ENCODE data around the gene DCTN2.
"Not testable (repeated sequence)": the region's sequence is repeated elsewhere in the genome, so short reads cannot be mapped to it uniquely, and the experiment has no call there.

Gene DCTN2

GRCh38 chr12:57513677-57514076 lies 33.3 kb downstream of the DCTN2 start:
- DNase-seq: not testable (repeated sequence)

GRCh38 chr12:57513266-57513665 lies 33.7 kb downstream of the DCTN2 start:
- no peak for DNase-seq

GRCh38 chr12:57512665-57513064 lies 34.3 kb downstream of the DCTN2 start:
- DNase-seq: no peak

GRCh38 chr12:57511588-57512325 lies 35.2 kb downstream of the DCTN2 start:
- no peak for DNase-seq

- no peak for DNase-seq
These were observed 35.8 kb downstream of the DCTN2 start for GRCh38 chr12:57511161-57511560.

GRCh38 chr12:57507796-57508195 lies 39.2 kb downstream of the DCTN2 start:
- DNase-seq: not testable (repeated sequence)

- DNase-seq: not testable (repeated sequence)
These were observed 40.5 kb downstream of the DCTN2 start for GRCh38 chr12:57506541-57506940.

GRCh38 chr12:57502311-57502969 lies 44.6 kb downstream of the DCTN2 start:
- not testable (repeated sequence) for DNase-seq

- DNase-seq: no peak
These were observed 46.8 kb downstream of the DCTN2 start for GRCh38 chr12:57500213-57500612.

GRCh38 chr12:57498571-57498970 lies 48.4 kb downstream of the DCTN2 start:
- no peak for DNase-seq

- DNase-seq: no peak
These were observed 48.9 kb downstream of the DCTN2 start for GRCh38 chr12:57498132-57498502.

- no peak for DNase-seq
These were observed 49.5 kb downstream of the DCTN2 start for GRCh38 chr12:57497223-57498131.

GRCh38 chr12:57496822-57497221 lies 50.2 kb downstream of the DCTN2 start:
- DNase-seq: no peak

- not testable (repeated sequence) for DNase-seq
These were observed 51.8 kb downstream of the DCTN2 start for GRCh38 chr12:57495051-57495701.

- DNase-seq: no peak
These were observed 55.4 kb downstream of the DCTN2 start for GRCh38 chr12:57491393-57492280.

- DNase-seq: no peak
These were observed 56.9 kb downstream of the DCTN2 start for GRCh38 chr12:57490126-57490525.

- no peak for DNase-seq
These were observed 57.8 kb downstream of the DCTN2 start for GRCh38 chr12:57489157-57489641.

GRCh38 chr12:57488402-57489156 lies 58.4 kb downstream of the DCTN2 start:
- DNase-seq: peak; percentile 38

- peak; percentile 97 for DNase-seq
These were observed 59.2 kb downstream of the DCTN2 start, which contains the start of gene MARS1 for GRCh38 chr12:57487597-57488401. MARS1 (plus strand) TSS chr12:57488068; CDS start chr12:57488091, 23 bp downstream.

GRCh38 chr12:57487055-57487596 lies 59.9 kb downstream of the DCTN2 start:
- DNase-seq: no peak

All from RPMI8226 (cell line).